HUDEP-2 (cell line): ENCODE results near the gene UBE2J1.

Experiments
- DNase-seq, 76 experiments: peaks; one replicate each; lab custom pipeline; 2025; ENCODE audit not compliant: unreplicated experiment in 76 of 76; lab: John Stamatoyannopoulos, UW

UBE2J1 gene

DNA sequence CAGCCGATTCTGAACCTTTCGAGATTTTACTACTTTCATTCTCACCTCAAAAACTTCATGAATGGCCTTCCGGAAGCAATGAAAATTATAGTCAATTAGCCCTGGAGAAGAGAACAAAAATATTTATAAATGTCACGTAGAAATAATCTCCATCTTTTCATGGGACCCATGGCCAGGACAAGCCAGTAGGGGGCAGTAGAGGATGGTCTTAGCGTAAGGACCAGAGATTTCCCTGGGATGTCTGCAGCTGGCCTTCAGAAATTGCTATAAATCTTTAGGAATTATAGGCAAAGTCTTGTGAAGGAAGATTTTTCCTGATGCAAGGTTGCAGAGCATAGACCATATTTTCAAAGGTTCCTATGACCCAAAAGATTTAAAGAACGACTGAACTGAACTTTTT is 15.6 kb upstream of the UBE2J1 start:
- peak in 39 of 76 experiments; percentile 14 to 68 (median 39) for DNase-seq

DNA sequence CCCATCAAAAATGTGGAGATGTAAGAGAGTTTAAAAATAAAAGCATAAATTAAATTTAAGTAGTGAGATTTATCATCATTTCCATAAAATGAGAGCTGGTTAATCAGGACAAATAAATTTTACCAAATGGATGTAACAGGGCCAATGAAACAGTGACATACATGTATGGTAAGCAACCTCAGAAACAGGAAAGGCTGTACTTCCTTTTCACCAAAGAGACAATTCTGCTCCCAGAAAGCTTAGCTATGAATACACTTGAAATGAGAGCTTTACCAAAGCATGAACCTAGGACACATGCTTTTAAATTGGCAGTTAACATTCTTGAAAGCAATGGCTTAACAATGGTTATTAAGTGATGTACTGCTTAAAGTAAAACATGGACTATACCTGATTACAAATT is 12.1 kb upstream of the UBE2J1 start:
- no peak for DNase-seq

DNA sequence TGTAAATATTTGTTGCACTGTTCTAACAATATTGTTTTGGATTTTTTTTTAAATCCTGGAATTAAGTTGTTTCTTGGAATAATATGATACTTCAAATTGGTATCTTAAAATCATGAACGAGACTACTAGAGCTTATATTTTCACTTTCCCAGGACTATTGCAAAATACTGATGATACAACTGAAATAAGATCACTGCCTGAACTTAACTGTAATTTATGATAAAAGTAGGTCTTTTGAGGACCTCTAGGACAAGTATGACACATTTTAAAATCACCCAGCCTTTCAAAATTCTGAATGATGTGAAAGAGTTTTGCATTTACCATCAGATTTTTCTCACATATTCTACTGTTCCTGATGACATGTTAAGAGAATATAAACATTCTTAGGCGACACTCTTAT is 8.6 kb upstream of the UBE2J1 start:
- DNase-seq = no peak

DNA sequence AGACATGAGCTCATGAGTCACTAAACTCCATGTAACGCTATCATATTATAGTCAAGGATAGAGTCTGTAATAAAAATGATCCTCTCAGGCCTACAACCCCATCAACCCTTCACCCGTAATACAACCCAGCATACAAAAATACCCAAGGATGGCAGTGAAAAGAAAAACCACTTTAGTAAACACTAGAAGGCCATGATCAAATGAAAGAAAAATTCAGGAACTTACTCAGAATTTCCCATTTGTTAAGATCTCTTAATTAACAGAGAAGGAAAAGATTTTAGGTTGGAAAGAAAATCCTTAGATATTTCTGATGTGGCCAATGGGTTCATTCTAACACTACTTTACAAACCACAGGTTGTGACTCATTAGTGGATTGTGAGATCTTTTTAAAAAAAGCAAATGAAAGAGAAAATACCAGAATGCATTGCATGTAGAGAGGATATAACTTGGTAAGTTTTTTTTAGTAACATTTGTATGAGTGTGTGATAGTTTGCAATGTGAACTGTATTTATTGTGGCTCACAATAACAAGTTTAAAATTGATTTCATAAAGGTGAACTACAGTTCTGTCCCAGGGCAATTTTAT is 8.0 kb upstream of the UBE2J1 start:
- no peak for DNase-seq

DNA sequence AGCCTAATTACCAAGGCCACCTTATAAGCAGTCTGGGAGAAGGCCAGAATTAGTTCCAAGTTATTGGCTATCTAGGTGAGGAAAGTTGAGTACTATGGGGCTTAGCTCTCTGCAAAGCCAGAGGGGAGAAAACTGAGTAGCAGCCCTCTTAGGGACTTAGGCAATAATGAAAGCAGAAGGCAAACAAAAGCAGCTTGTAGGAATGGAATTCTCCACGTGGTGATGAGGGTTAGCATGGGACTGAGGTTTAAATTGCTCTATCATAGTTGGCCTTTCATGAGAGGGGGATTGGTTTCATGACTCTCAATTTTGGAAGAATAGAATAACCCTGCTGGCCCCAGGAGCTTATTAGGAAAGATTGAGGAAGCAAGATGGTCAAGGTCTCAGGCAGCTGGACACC is 7.0 kb upstream of the UBE2J1 start:
- no peak for DNase-seq

DNA sequence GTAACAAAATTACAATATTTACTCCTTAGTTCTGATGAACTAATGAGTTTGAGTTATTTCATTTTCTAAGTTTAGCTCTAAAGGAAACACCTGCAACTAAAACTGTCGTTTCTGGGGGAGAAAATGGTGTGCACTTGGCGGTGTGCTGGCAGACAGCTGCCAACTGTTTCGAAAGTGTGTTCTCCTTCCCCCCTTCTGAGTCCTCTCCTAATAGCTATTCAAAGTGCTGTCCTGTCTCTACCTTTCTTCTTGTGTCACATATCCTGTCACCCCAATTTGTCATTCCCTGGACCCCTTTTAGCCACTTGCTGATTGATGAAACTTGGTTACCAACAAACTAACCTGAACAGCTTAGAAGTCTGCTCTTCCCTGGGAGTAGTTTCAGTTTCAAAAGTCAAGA is 4.9 kb upstream of the UBE2J1 start:
- no peak for DNase-seq

DNA sequence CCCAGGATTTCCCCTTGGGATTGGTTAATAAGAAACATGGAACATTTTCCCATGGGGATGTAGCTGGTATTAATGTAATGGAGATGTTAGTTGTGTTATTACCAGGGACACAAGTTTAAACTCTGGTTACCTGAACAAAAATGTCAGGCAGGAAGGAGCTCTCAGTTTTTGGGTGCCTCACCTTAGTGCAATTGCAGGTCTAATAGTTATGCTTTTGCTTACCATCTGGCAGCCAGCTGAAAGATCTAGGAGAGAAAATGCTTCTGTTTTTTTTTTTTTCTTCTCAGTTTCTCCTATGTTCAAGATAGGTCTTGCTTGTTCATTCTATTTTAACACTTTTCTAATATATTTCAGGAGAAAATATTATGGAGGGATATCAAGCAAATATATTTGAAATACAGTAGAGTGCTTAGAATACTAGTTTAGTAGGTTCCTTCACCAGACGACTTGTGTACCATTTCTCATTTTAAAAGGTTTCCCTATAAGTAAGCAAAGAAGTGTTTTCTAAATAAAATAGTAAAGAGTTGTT is 4.2 kb upstream of the UBE2J1 start:
- DNase-seq = no peak

DNA sequence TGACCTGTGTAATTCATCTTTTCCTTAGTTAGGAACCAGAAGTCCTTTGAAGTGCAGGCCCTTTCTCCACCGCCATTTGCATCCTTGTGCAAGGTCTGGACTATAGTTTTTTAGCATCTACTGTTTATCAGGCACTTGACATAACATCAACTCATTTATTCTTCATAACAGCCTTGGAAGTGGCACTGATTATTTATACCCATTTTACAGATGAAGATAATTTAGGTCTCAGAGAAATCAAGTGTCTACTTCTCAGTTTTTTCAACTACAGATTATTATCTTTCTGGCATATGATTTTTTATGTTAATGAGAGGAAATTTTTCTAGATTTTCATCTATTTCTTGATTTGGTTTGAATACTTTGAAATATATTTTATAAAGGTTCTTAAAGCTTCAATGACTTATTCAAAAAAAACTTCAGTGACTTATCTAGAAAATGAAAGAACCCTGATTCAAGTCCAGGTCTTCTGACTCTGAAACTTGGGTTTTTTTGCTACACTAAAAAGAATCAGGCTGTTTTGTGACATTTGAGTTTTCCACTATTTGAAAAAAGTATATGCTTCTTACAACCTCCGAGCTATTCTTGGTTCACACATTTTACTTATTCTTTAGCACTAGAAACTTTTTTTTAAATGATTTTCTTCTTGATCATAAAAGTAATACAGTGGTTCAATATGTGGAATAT is 3.1 kb upstream of the UBE2J1 start:
- no peak for DNase-seq

DNA sequence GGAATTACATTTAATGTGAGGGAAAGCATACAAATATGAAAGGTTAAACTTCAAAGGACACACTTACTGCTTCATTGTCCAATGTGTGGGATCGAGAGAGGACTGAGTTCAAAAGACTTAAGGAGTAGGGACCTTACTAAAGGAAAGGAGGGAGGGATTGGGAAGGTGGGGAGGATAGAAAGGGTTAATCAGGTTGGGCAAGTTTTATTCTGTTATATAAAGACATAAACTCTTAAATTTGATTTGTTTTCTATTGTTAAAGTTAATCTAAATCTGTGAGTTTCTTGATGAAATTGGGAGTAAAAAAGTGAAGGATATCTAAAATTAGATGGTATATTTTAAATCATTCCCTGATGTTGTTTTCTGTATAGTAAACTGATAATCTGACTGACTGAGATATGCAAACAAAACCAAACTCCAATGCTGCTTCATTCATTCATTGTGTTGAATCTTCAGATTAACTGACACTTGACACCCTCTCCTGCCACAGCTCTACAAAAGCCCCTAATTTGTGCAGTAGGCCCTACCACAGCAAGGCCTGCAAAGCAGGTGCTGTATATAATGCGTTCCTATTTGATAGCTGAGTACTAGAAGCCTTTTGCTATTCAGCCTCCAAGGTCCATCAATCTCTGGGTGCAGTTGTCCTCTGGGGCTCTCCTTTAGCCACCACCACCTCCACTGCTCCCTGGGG is 1.3 kb upstream of the UBE2J1 start:
- DNase-seq = no peak

DNA sequence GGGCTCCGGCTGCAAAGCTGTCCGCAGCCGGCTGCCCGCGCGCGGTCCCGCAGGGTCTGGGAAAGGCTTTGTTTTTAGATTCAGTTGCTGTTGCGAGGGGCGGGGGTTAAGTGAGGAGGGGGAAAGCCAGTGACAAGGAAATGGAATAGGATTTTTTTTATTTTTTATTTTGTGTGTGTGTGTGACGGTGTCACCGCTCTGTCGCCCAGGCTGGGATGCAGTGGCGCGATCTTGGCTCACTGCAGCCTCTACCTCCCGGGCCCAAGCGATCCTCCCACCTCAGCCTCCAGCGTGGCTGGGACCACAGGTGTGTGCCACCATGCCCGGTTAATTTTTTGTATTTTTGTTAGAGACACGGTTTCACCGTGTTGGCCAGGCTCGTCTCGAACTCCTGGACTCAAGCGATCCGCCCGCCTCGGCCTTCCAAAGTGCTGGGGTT is 615 bp upstream of the UBE2J1 start:
- no peak for DNase-seq

DNA sequence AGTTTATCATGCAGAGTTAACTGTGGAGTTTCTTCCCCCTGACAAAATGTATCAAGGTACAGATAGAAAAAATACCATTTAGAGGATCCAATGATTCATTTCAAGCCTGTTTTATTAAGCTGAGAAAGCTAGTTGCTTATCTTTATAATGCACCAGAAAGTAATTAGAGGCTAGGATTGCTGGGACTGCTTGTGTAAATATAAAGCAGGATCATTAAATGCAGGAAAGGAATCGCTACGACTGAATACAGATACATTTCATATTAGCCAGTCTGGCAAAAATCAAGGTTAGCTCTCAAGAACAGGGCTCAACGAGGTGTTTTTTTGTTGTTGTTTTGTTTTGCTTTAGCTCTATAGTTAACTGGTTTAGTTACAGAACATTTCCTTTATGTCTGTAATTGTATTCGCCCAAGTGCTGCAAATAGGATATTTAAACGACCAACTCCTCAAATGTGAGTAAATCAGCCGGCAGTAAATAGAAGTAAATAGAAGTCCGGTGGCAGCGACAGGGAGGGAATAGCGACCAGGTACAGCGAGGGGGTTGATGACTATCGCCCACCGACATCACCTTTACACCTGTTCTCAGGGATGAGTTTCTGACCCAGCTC is 748 bp downstream of the UBE2J1 start:
- DNase-seq = peak in 3 of 76 experiments; percentile 10 to 58 (median 46)

DNA sequence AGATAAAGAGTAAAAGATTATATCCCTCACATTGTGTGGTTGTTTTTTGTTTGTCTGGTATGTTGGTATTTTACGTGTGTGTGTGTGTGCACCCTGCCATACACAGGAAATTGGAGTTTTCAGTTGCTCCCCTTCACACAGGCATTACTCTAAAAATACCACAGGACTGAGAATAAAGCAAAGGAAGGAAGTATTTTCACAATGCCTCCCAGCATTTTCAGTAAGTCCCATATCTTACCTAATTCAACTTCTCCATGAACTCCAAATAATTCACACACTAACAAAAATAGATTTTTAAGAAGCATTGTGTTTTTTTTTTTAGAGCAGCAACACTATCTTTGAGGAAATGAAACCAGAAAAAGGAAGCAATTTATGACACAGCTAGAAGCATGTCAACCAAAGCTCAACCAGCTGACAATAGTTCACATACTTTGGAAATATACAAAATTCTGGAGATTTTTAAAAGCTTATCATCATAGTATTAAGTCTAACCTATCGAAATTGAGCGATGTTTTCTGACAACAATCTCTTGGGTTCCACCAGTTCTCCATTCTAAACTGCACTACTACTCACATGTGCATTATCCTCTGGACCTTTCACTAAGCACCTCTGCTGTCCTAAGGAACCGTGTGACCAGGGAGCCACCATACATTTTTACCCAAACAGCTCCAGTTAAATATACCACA is 2.1 kb downstream of the UBE2J1 start:
- no peak for DNase-seq

DNA sequence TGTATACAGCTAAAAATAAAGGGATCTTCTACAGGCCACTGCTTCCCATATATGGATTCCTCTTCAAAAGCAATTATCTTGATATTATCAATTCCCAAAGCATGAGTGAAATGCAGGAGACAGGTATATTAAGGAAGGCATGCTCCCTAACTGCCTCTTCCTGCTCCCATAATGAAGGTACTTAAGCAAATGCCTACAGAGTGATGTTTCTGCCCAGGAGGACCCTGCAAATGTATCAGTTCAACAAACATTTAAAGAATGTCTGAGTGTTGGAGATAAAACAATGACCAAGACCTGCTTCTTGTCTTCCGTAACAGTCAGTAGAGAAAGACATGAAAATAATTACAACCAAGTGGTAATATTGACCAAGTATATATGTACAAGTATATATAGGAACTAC is 4.2 kb downstream of the UBE2J1 start:
- no peak for DNase-seq

DNA sequence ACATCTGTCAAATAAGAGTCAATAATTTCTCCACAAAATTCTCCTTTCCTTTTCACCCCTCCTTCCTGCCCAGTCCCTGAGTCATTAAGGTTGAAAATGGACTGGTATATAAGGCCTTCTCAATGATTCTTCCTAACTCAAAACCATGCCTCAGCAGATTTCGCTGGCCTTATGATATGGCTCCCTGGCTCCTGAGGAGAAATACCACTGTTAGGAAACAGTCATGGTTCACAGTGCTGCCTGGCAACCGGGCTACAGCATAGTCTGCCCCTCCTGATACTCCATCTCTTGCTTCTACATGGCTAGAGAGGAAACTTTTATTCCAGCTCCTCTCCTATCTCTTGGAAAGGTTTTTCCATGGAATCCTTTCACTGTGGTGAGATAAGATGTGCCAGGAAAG is 4.7 kb downstream of the UBE2J1 start:
- no peak for DNase-seq

DNA sequence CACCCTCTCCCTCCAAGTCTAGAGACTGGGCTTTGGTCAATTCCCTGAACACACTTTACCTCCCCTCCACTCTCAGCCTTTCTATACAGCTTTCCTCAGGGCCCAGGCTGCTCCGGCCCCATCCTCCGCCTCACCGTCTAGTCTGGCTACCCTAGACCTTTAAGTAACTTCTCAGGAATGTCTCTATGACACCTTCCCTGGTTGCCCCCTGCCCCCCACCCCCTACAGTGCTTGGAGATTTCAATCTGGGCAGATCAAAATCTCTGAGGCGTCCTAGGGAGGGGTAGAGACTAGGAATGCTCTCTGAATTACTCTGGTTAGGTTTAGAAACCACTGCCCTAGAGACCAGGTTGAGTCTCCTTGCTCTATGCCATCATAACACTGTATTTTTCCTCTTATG is 6.1 kb downstream of the UBE2J1 start:
- no peak for DNase-seq

DNA sequence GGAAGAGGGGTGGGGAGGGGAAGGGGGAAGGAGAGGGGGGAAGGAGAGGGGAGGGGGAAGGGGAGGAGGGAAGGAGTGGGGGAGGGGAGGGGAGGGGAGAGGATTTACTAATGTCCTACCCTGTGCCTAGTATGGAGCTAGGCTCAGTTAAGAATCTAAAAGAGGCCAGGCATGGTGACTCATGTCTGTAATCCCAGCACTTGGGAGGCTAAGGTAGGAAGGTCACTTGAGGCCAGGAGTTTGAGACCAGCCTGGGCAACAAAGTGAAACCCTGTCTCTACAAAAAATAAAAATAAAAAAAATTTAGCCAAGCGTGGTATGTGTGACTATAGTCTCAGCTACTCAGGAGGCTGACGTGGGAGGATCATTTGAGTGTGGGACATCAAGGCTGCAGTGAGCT is 13.0 kb downstream of the UBE2J1 start:
- no peak for DNase-seq

DNA sequence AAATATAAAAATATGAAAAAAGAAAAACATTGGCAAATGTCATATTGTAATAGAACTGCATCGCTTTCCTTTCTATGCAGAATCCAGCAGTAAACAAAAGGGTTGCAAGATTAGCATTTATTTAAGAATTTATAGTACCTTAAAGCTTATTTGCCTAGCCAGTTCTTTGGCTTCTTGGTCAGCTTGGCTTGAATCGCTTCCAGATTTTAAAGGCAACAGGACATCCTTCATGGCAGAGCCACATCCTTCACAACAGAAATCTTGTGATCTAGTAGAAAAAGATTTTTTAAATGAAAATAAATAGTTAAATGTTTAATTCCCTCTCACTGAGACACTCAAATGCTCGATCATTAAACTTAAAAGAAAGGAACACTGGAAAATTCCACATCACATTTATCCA is 17.4 kb downstream of the UBE2J1 start:
- no peak for DNase-seq

DNA sequence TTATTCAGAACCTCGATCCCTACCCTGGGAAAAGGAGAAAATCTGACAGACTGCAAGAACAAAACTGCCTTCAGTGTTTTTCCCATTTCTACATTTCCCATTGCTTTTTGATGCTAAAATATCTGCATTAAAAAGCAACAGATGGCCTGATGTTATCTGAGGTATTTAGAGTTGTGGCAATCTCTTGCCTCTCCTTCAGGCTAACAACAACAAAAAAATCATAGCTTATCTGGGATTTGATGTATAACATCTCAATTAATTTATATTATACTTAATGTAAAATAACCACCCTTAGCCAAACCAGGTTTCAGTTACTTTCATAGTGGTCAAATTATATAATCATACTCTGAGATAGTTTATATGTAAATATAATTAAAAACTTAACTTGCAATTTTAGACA is 21.6 kb downstream of the UBE2J1 start:
- DNase-seq = no peak

DNA sequence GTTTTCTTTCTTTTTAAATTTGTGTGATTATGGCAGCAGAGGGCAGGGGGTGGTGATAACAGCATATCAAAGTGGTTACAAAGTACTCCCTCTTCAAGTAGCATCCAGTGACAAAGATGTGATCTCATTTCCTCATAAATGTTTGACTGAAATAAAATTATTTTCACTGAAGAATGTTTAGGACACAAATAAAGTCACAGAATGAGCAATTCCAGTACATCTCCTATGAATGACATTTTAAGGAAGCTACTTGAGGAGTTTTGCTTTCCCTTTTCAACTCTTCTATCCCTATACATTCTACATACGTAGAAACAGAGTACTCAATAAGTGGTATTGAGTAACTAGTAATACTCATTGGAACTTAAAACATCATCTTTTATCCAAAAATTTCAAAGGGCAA is 23.5 kb downstream of the UBE2J1 start:
- DNase-seq = no peak

DNA sequence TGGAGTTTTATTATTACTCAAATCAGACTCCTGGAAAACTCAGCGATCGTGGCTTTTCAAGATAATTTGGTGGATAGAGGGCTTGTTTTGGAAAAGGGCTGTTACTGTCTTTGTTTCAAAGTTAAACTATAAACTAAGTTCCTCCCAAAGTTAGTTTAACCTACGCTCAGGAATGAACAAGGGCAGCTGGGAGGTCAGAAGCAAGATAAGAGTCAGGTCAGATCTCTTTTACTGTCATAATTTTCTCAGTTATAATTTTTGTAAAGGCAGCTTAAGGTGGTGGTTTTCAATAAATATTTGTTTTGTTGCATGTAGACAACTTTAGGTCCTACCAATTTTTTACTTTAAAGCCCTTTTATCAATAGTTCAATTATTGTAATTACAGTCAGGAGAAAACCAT is 28.2 kb downstream of the UBE2J1 start:
- no peak for DNase-seq

DNA sequence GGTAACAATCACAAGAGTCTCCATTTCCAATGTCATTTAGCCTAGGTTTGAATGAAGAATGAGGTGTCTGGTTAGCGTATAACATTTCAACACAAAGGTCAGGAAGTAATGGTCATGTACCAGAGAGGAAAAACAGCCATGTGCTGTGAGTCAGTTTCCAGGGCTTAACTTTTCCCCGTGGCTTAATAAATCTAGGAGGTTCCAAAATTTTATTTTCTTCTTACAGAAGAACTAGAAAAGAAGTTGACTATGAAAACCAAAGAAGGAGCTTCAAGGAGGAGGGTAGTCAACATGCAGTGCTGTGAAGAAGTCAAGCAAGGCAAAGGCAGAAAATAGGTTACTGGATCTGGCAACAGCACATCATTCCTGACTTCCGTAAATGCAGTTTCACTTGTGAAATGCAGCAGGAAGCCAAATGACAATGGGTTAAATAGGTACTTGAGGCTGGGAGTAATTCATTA is 29.0 kb downstream of the UBE2J1 start:
- DNase-seq = no peak
